ENCODE measurements around the gene NAA20. TPM values are rescaled to one million over a fixed set of nuclear protein-coding genes. Genes with fewer than 3 reads are reported as not detected.
"Not testable (repeated sequence)": the region's sequence is repeated elsewhere in the genome, so short reads cannot be mapped to it uniquely, and the experiment has no call there.

Gene NAA20
- polyA plus RNA-seq, 3 donors = 39.4 to 103 (median 94.0) TPM

DNA sequence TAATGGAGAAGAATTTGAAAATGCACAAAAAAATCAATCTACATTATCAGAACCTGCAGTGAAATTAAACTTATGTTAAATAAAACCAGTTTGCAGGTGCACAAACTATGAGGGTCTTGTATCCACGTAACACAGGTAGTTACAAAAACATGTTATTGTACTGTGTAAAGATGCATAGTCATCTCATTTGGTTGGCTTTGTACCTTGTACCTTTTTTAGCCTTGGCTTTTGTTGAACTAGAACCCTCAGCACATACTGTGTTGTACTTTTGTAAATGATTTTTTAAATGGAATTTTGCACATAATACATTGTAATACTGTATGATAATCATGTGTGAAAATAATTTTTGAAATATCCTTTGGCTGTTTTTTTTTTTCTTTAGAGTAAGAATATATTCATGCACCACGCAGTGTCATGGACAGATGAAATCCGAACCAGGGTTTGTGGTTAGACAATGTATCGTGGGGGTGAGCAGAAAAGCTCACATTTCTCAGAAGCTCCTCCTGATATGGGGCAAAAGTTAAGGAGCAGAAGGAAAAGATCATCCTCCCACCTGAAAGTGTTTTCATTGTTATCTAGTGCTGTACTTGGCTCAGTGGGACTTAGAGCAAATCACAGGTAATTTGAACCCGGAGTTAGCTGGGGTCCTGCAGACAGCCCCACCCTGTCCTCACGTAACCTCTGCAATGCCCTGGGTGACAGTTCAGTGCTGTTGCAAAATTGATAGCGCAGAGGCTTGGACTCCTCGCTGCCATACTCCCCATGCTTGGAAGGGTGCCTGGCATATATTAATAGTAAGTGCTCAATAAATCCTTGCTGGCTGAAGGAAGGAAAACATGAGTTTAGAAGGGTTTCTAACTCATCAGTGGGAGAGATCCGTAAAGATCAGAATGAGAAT, 14.8 kb upstream of the NAA20 start:
- H3K27ac ChIP-seq (ENCODE audit: low read depth in 1 of 2, low read length in 2 of 2) = peak overlapping the region; percentile 87
- DNase-seq = peak in 1 of 3 donors; percentile 38
- intact Hi-C loops (cut with micrococcal nuclease) = no loop called here
- H3K9ac ChIP-seq (ENCODE audit: insufficient read depth, low read length, poor library complexity, severe bottlenecking) = peak overlapping the region; percentile 50
- H3K9me3 ChIP-seq (replicated peaks in 1 of 2; ENCODE audit: control insufficient read depth in 1 of 2, insufficient read depth in 1 of 2, low read length in 2 of 2) = no peaks in the 10 kb centered on the region
- no peaks in the 10 kb centered on the region for H3K27me3 ChIP-seq (ENCODE audit: control insufficient read depth in 2 of 2, insufficient read depth in 2 of 2, low read length in 2 of 2)
- Mint-ChIP-seq H3K4me3 (peak overlapping the region; percentile 76 to 85), H3K9me3 (peaks cover 0 to 4% (median 0%) of the 10 kb centered on the region in 7 donors), H3K36me3 (peaks cover 40 to 57% of the 10 kb centered on the region in 2 donors), H3K27me3 (ENCODE audit: low read depth in 3 of 3) (peaks cover 0 to 2% (median 0%) of the 10 kb centered on the region in 3 donors), H3K27ac (peak overlapping the region; percentile 88 to 96 (median 92)), H3K4me1 (peaks cover 71% of the 10 kb centered on the region)
- H2AFZ ChIP-seq (ENCODE audit: insufficient read depth, low read depth, low read length, poor library complexity, severe bottlenecking) = peak overlapping the region; percentile 9
- H4K20me1 ChIP-seq (ENCODE audit: insufficient read depth, low read length) = no peaks in the 10 kb centered on the region
- 0% methylated on average over 2 of the region's 9 CpGs for WGBS (ENCODE audit: insufficient coverage)
- no peak for TF ChIP-seq CTCF (IDR thresholded peaks at IDR 0.05)
- H3K4me3 ChIP-seq (replicated peaks in 1 of 3; ENCODE audit: low read depth in 2 of 3, low read length in 3 of 3) = peak overlapping the region in 2 of 3 experiments; percentile 8 to 72
- peaks cover 65 to 68% of the 10 kb centered on the region in 2 donors for H3K4me1 ChIP-seq (ENCODE audit: control insufficient read depth in 1 of 2, insufficient read depth in 2 of 2, low read length in 2 of 2)
- peaks cover 29 to 46% of the 10 kb centered on the region in 2 donors for H3K36me3 ChIP-seq (replicated peaks in 1 of 2; ENCODE audit: control insufficient read depth in 1 of 2, insufficient read depth in 2 of 2, low read length in 2 of 2)
- H3K79me2 ChIP-seq (ENCODE audit: insufficient read depth, low read length) = peaks cover 24% of the 10 kb centered on the region
- H3K4me2 ChIP-seq (replicated peaks; ENCODE audit: extremely low read depth, low read length, poor library complexity, severe bottlenecking) = peak overlapping the region; percentile 72

DNA sequence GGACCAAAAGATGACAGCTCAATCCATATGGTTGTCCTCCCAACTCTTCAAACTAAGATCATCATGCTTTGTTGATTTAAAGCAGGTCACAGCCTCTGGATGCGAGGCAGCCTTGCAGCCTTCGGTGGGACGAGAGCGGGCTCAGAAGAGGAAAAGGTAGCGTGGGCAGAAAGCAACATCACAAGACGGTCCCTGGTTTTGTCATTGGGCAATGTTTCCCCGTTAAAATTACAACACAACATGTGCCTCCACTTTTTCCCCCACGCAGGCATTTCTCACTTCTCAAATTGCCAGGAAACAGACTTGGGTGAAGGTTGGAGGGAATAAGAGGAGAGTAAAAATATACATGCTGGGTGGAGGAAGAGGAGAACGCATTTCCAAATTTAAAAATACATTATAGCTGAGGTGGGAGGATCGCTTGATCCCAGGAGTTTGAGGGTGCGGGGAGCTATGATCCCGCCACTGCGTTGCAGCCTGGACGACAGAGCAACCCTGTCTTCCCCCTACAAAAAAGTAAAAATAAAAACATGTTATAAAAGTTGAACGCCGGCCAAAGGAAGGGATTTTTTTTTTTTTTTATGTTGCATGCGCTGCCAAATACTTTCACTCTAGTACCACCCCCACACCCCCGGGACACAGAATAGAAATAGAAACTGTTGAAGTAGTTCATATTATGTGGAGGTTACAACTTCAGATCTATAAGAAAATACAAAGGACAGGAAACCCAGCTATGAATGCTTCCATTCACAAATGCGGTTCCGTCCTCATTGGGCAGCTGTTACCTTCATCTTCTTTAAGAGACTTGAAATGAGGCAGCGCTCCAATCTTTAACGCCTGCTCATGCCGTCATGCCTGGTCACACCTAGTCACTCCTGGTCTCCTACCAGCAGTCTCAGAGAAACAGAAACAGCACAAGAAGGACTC, 13.9 kb upstream of the NAA20 start:
- no peaks in the 10 kb centered on the region for H4K20me1 ChIP-seq (ENCODE audit: insufficient read depth, low read length)
- no peaks in the 10 kb centered on the region for H3K9me3 ChIP-seq (replicated peaks in 1 of 2; ENCODE audit: control insufficient read depth in 1 of 2, insufficient read depth in 1 of 2, low read length in 2 of 2)
- H3K27me3 ChIP-seq (ENCODE audit: control insufficient read depth in 2 of 2, insufficient read depth in 2 of 2, low read length in 2 of 2) = no peaks in the 10 kb centered on the region
- peaks cover 71% of the 10 kb centered on the region in 2 donors for H3K4me1 ChIP-seq (ENCODE audit: control insufficient read depth in 1 of 2, insufficient read depth in 2 of 2, low read length in 2 of 2)
- peak overlapping the region; percentile 76 to 85 for H3K4me3 Mint-ChIP-seq
- peak; percentile 63 to 82 (median 79) for DNase-seq
- peak overlapping the region; percentile 25 to 72 (median 63) for H3K4me3 ChIP-seq (replicated peaks in 1 of 3; ENCODE audit: low read depth in 2 of 3, low read length in 3 of 3)
- peak overlapping the region; percentile 9 for H2AFZ ChIP-seq (ENCODE audit: insufficient read depth, low read depth, low read length, poor library complexity, severe bottlenecking)
- WGBS (ENCODE audit: insufficient coverage) = 0% methylated on average over 5 of the region's 23 CpGs
- peaks cover 0 to 2% (median 0%) of the 10 kb centered on the region in 3 donors for H3K27me3 Mint-ChIP-seq (ENCODE audit: low read depth in 3 of 3)
- peaks cover 26 to 37% of the 10 kb centered on the region in 2 donors for H3K36me3 ChIP-seq (replicated peaks in 1 of 2; ENCODE audit: control insufficient read depth in 1 of 2, insufficient read depth in 2 of 2, low read length in 2 of 2)
- H3K27ac ChIP-seq (ENCODE audit: low read depth in 1 of 2, low read length in 2 of 2) = peak overlapping the region; percentile 87
- peak overlapping the region; percentile 50 for H3K9ac ChIP-seq (ENCODE audit: insufficient read depth, low read length, poor library complexity, severe bottlenecking)
- peak overlapping the region; percentile 88 to 96 (median 92) for H3K27ac Mint-ChIP-seq
- intact Hi-C loops (cut with micrococcal nuclease) = no loop called here
- H3K79me2 ChIP-seq (ENCODE audit: insufficient read depth, low read length) = peaks cover 24% of the 10 kb centered on the region
- TF ChIP-seq CTCF (IDR thresholded peaks at IDR 0.05) = no peak
- peaks cover 73% of the 10 kb centered on the region for H3K4me1 Mint-ChIP-seq
- H3K36me3 Mint-ChIP-seq = peaks cover 34 to 48% of the 10 kb centered on the region in 2 donors
- peak overlapping the region; percentile 72 for H3K4me2 ChIP-seq (replicated peaks; ENCODE audit: extremely low read depth, low read length, poor library complexity, severe bottlenecking)
- peaks cover 0 to 4% (median 0%) of the 10 kb centered on the region in 7 donors for H3K9me3 Mint-ChIP-seq

DNA sequence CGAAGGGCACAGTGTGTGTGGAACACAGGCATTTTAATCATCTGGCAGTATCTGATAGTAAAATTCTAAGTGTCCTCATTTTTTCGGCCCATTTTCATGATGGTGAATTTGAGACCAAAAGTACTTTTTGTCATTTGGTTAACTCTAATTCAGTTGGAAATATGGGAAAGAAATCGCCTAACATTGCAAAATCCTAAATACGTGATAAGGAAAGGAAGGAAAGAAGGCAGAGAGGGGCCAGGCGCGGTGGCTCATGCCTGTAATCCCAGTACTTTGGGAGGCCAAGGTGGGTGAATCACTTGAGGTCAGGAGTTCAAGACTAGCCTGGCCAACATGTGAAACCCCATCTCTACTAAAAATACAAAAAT, 13.2 kb upstream of the NAA20 start:
- H3K9me3 ChIP-seq (replicated peaks in 1 of 2; ENCODE audit: control insufficient read depth in 1 of 2, insufficient read depth in 1 of 2, low read length in 2 of 2); H3K27me3 ChIP-seq (ENCODE audit: control insufficient read depth in 2 of 2, insufficient read depth in 2 of 2, low read length in 2 of 2); H3K9me3 Mint-ChIP-seq; H3K27me3 Mint-ChIP-seq (ENCODE audit: low read depth in 3 of 3); intact Hi-C loops (cut with micrococcal nuclease); H4K20me1 ChIP-seq (ENCODE audit: insufficient read depth, low read length); DNase-seq: not testable (repeated sequence)
- Histone ChIP-seq H2AFZ (ENCODE audit: insufficient read depth, low read depth, low read length, poor library complexity, severe bottlenecking) (peak overlapping the region; percentile 9), H3K4me2 (replicated peaks; ENCODE audit: extremely low read depth, low read length, poor library complexity, severe bottlenecking) (peak overlapping the region; percentile 72), H3K9ac (ENCODE audit: insufficient read depth, low read length, poor library complexity, severe bottlenecking) (peak overlapping the region; percentile 50), H3K4me1 (ENCODE audit: control insufficient read depth in 1 of 2, insufficient read depth in 2 of 2, low read length in 2 of 2) (peaks cover 74 to 77% of the 10 kb centered on the region in 2 donors), H3K27ac (ENCODE audit: low read depth in 1 of 2, low read length in 2 of 2) (peak overlapping the region; percentile 87), H3K4me3 (replicated peaks in 1 of 3; ENCODE audit: low read depth in 2 of 3, low read length in 3 of 3) (peak overlapping the region; percentile 25 to 72 (median 63)), H3K79me2 (ENCODE audit: insufficient read depth, low read length) (peaks cover 18% of the 10 kb centered on the region), H3K36me3 (replicated peaks in 1 of 2; ENCODE audit: control insufficient read depth in 1 of 2, insufficient read depth in 2 of 2, low read length in 2 of 2) (peaks cover 19 to 30% of the 10 kb centered on the region in 2 donors)
- Mint-ChIP-seq H3K36me3 (peaks cover 27 to 41% of the 10 kb centered on the region in 2 donors), H3K4me3 (peak overlapping the region; percentile 76 to 85), H3K4me1 (peaks cover 76% of the 10 kb centered on the region), H3K27ac (peak overlapping the region; percentile 88 to 96 (median 92))
- WGBS (ENCODE audit: insufficient coverage) = 17% methylated on average over 4 of the region's 6 CpGs
